H9 (cell line): ENCODE data around the gene ADAM17. TPM values are rescaled to one million over a fixed set of nuclear protein-coding genes. Genes with fewer than 3 reads are reported as not detected.
A peak's percentile ranks its signal among the peaks of the same experiment; 100 is the strongest.

Source experiments
- DNase-seq: peaks from one replicate; pipeline ENCODE4 v3.0.0-alpha.2; 2017
- H2AFZ ChIP-seq: one replicate; pipeline ENCODE4 v1.6.1; 2013; ENCODE audit warnings: mild to moderate bottlenecking, low read length, control low read depth, moderate library complexity
- H2AK5ac ChIP-seq: 2 replicates; pipeline ENCODE4 v1.6.1; 2013; ENCODE audit warnings: low read length, control low read depth, mixed read lengths; ENCODE audit not compliant: insufficient read length
- H2BK120ac ChIP-seq: one replicate; pipeline ENCODE4 v1.6.1; 2013; ENCODE audit warnings: low read depth, mild to moderate bottlenecking, low read length, control low read depth, inconsistent platforms; ENCODE audit not compliant: poor library complexity, severe bottlenecking
- H2BK12ac ChIP-seq: 2 replicates; pipeline ENCODE4 v1.6.1; 2013; ENCODE audit warnings: low read length, control low read depth, mixed read lengths, low read depth; ENCODE audit not compliant: insufficient read length
- H2BK15ac ChIP-seq: 2 replicates; pipeline ENCODE4 v1.6.1; 2013; ENCODE audit warnings: low read depth, low read length, control low read depth
- H2BK20ac ChIP-seq: one replicate; pipeline ENCODE4 v1.6.1; 2013; ENCODE audit warnings: low read depth, mild to moderate bottlenecking, low read length, control low read depth, inconsistent platforms; ENCODE audit not compliant: poor library complexity, severe bottlenecking
- H2BK5ac ChIP-seq: 2 replicates; pipeline ENCODE4 v1.6.1; 2013; ENCODE audit warnings: low read length, control low read depth, mixed read lengths; ENCODE audit not compliant: insufficient read length
- H3K14ac ChIP-seq: 2 replicates; pipeline ENCODE4 v1.6.1; 2013; ENCODE audit warnings: low read length, control low read depth; ENCODE audit not compliant: insufficient read depth
- H3K18ac ChIP-seq: 2 replicates; pipeline ENCODE4 v1.6.1; 2013; ENCODE audit warnings: low read depth, mild to moderate bottlenecking, mixed read lengths, low read length, control low read depth; ENCODE audit not compliant: insufficient read length
- H3K23ac ChIP-seq: 2 replicates; pipeline ENCODE4 v1.6.1; 2013; ENCODE audit warnings: low read length, control low read depth, mixed read lengths, low read depth; ENCODE audit not compliant: insufficient read length
- H3K23me2 ChIP-seq: 2 replicates; pipeline ENCODE4 v1.6.1; 2013; ENCODE audit warnings: low read depth, mild to moderate bottlenecking, mixed read lengths, low read length, control low read depth; ENCODE audit not compliant: insufficient read length, poor library complexity, severe bottlenecking
- H3K27ac ChIP-seq: 2 replicates; pipeline ENCODE4 v1.5.1; 2013; ENCODE audit warnings: low read length, control low read depth, mixed read lengths, low read depth; ENCODE audit not compliant: insufficient read length
- H3K27me3 ChIP-seq: 2 replicates; pipeline ENCODE4 v1.6.1; 2013; ENCODE audit warnings: low read length, control low read depth, inconsistent platforms; ENCODE audit not compliant: insufficient read depth
- H3K4ac ChIP-seq: 2 replicates; pipeline ENCODE4 v1.6.1; 2013; ENCODE audit warnings: low read depth, mild to moderate bottlenecking, control low read depth, inconsistent platforms, low read length, moderate library complexity
- H3K4me1 ChIP-seq: 2 replicates; pipeline ENCODE4 v1.6.1; 2013; ENCODE audit warnings: low read length, control low read depth, inconsistent platforms; ENCODE audit not compliant: insufficient read depth
- H3K4me2 ChIP-seq: 2 replicates; pipeline ENCODE4 v1.6.1; 2013; ENCODE audit warnings: low read length, control low read depth, mixed read lengths; ENCODE audit not compliant: insufficient read length, insufficient read depth
- H3K56ac ChIP-seq: 2 replicates; pipeline ENCODE4 v1.6.1; 2013; ENCODE audit warnings: low read depth, mild to moderate bottlenecking, mixed read lengths, low read length, control low read depth; ENCODE audit not compliant: insufficient read length
- H3K79me1 ChIP-seq: 2 replicates; pipeline ENCODE4 v1.6.1; 2013; ENCODE audit warnings: low read depth, mild to moderate bottlenecking, moderate library complexity, low read length, control low read depth, inconsistent platforms; ENCODE audit not compliant: insufficient read depth, poor library complexity, severe bottlenecking
- H3K79me2 ChIP-seq: 2 replicates; pipeline ENCODE4 v1.6.1; 2013; ENCODE audit warnings: low read length, control low read depth, inconsistent platforms; ENCODE audit not compliant: insufficient read depth
- H3K9ac ChIP-seq: 2 replicates; pipeline ENCODE4 v1.6.1; 2013; ENCODE audit warnings: low read length, control low read depth, mixed read lengths; ENCODE audit not compliant: insufficient read length; ENCODE audit errors: extremely low read depth
- H3K9me3 ChIP-seq: one replicate; pipeline ENCODE4 v1.6.1; 2013; ENCODE audit warnings: low read depth, low read length, inconsistent platforms; ENCODE audit not compliant: control insufficient read depth
- H3T11ph ChIP-seq: one replicate; pipeline ENCODE4 v1.6.1; 2013; ENCODE audit warnings: mild to moderate bottlenecking, low read length, control low read depth, inconsistent platforms
- H4K20me1 ChIP-seq: one replicate; pipeline ENCODE4 v1.6.1; 2013; ENCODE audit not compliant: control insufficient read depth, insufficient read length, insufficient read depth
- H4K5ac ChIP-seq: 2 replicates; pipeline ENCODE4 v1.6.1; 2013; ENCODE audit warnings: low read depth, mild to moderate bottlenecking, mixed read lengths, low read length, control low read depth; ENCODE audit not compliant: insufficient read length
- H4K8ac ChIP-seq: replicated peaks from 2 replicates; pipeline ENCODE4 v1.6.1; 2013; ENCODE audit warnings: low read length, control low read depth, mixed read lengths, low read depth; ENCODE audit not compliant: insufficient read length
- H4K91ac ChIP-seq: 2 replicates; pipeline ENCODE4 v1.6.1; 2013; ENCODE audit warnings: low read depth, mild to moderate bottlenecking, moderate library complexity, mixed read lengths, low read length, control low read depth; ENCODE audit not compliant: insufficient read length
- H3K27ac Mint-ChIP-seq, 3 experiments: 2 replicates in 2 of 3; 3 replicates in 1 of 3; pipeline ENCODE4 v1.8.0; 2020 to 2021; ENCODE audit warnings: mixed read lengths in 3 of 3, mild to moderate bottlenecking in 1 of 3, moderate library complexity in 1 of 3
- H3K27me3 Mint-ChIP-seq: 2 replicates; pipeline ENCODE4 v1.8.0; 2021; ENCODE audit warnings: low read depth, mild to moderate bottlenecking, moderate library complexity, mixed read lengths
- H3K36me3 Mint-ChIP-seq, 3 experiments: 2 replicates in 2 of 3; 3 replicates in 1 of 3; pipeline ENCODE4 v1.8.0; 2020 to 2021; ENCODE audit warnings: low read depth in 3 of 3, mixed read lengths in 3 of 3; ENCODE audit not compliant: insufficient read depth in 1 of 3
- H3K4me1 Mint-ChIP-seq, 2 experiments: 2 replicates each; pipeline ENCODE4 v1.8.0; 2020; ENCODE audit warnings: mixed read lengths in 2 of 2
- H3K4me3 Mint-ChIP-seq, 2 experiments: 2 replicates in 1 of 2; 3 replicates in 1 of 2; pipeline ENCODE4 v1.8.0; 2020 to 2021; ENCODE audit warnings: mild to moderate bottlenecking in 2 of 2, mixed read lengths in 2 of 2, moderate library complexity in 1 of 2
- H3K9me3 Mint-ChIP-seq, 2 experiments: 2 replicates in 1 of 2; 3 replicates in 1 of 2; pipeline ENCODE4 v1.8.0; 2020; ENCODE audit warnings: mild to moderate bottlenecking in 2 of 2, mixed read lengths in 2 of 2, moderate library complexity in 1 of 2
- CTCF ChIP-seq: fragments of 200-600 bp; sonication (generic); conservative IDR thresholded peaks from 3 replicates; pipeline ENCODE4 v1.8.0; 2021; ENCODE audit warnings: antibody characterized with exemption, mild to moderate bottlenecking
- WGBS: extraction: QIAGEN DNeasy Blood & Tissue Kit; methylation state at CpG from one replicate; pipeline ENCODE4 v1.1.7; 2013; ENCODE audit warnings: missing lambda C conversion rate, low lambda C conversion rate, mixed read lengths; ENCODE audit not compliant: insufficient read length; ENCODE audit errors: extremely low coverage; 5-methylcytosine and 5-hydroxymethylcytosine counted together
- total RNA-seq: library from RNA; stranded (reverse); gene quantifications from 2 replicates; pipeline ENCODE4 v1.2.1, GENCODE V29; 2021

ADAM17 gene
- total RNA-seq, 1 experiment from 2014 or later, result 26.3 TPM

- H3K23me2 ChIP-seq, result no peaks in the 10 kb centered on the region
- no peak overlapping the region for H3K23ac ChIP-seq
- H3K9me3 ChIP-seq, result no peaks in the 10 kb centered on the region
- H3K79me1 ChIP-seq, result no peaks in the 10 kb centered on the region
- no peak overlapping the region for H2BK15ac ChIP-seq
- no peak overlapping the region for H3T11ph ChIP-seq
- H3K4ac ChIP-seq, result no peak overlapping the region
- Mint-ChIP-seq H3K36me3 (peaks cover 0 to 13% (median 12%) of the 10 kb centered on the region in 3 experiments; a peak in 4 of 7 replicates), H3K4me1 (no peaks in the 10 kb centered on the region; a peak in 1 of 4 replicates), H3K9me3 (no peaks in the 10 kb centered on the region), H3K27me3 (no peaks in the 10 kb centered on the region), H3K4me3 (no peak overlapping the region), H3K27ac (peak overlapping the region in 1 of 3 experiments; percentile 36; a peak in 1 of 7 replicates)
- no peak overlapping the region for H4K5ac ChIP-seq
- no peak overlapping the region for H3K18ac ChIP-seq
- H4K20me1 ChIP-seq, result no peaks in the 10 kb centered on the region
- no peaks in the 10 kb centered on the region for H3K79me2 ChIP-seq
- H3K14ac ChIP-seq, result no peak overlapping the region
- no CpG with 5 or more reads among the region's 6 CpGs for WGBS
- no peak overlapping the region for H2BK5ac ChIP-seq
- no peak overlapping the region for H2BK12ac ChIP-seq
- no peak overlapping the region for H3K4me2 ChIP-seq
- no peak overlapping the region for H3K9ac ChIP-seq
- TF ChIP-seq CTCF, result no peak
- no peak overlapping the region for H4K91ac ChIP-seq
- no peaks in the 10 kb centered on the region for H3K27me3 ChIP-seq
- no peak overlapping the region for H2BK20ac ChIP-seq
- no peaks in the 10 kb centered on the region for H3K4me1 ChIP-seq
- no peak for DNase-seq
- no peak overlapping the region for H2BK120ac ChIP-seq
- H2AFZ ChIP-seq, result no peak overlapping the region
- no peak overlapping the region for H2AK5ac ChIP-seq
- no peak overlapping the region for H3K56ac ChIP-seq
- no peak overlapping the region for H4K8ac ChIP-seq
- no peak overlapping the region for H3K27ac ChIP-seq
Observed at GRCh38 chr2:9536504-9536903, 19.1 kb downstream of the ADAM17 start.
